Parathyroid adenoma (tissue), 2 donors: ENCODE results near the gene CTDNEP1.

Source experiments
- H2AFZ ChIP-seq: fragments of 300-600 bp; sonication (generic); one replicate; pipeline ENCODE4 v1.7.0; 2017; ENCODE audit warnings: antibody characterized with exemption, mild to moderate bottlenecking
- H3K27ac ChIP-seq: fragments of 300-600 bp; sonication (generic); one replicate; pipeline ENCODE4 v1.7.0; 2017
- H3K27me3 ChIP-seq: fragments of 300-600 bp; sonication (generic); one replicate; pipeline ENCODE4 v1.7.0; 2017; ENCODE audit warnings: low read length; ENCODE audit not compliant: control insufficient read depth, insufficient read depth
- H3K36me3 ChIP-seq: fragments of 300-600 bp; sonication (generic); one replicate; pipeline ENCODE4 v1.7.0; 2017; ENCODE audit warnings: low read length; ENCODE audit not compliant: control insufficient read depth, insufficient read depth
- H3K4me1 ChIP-seq: fragments of 300-600 bp; sonication (generic); one replicate; pipeline ENCODE4 v1.7.0; 2017; ENCODE audit warnings: control low read depth
- H3K4me2 ChIP-seq: fragments of 300-600 bp; sonication (generic); one replicate; pipeline ENCODE4 v1.7.0; 2017; ENCODE audit warnings: low read length
- H3K4me3 ChIP-seq: fragments of 300-600 bp; sonication (generic); one replicate; pipeline ENCODE4 v1.7.0; 2017; ENCODE audit warnings: low read depth, low read length
- H3K79me2 ChIP-seq: fragments of 300-600 bp; sonication (generic); one replicate; pipeline ENCODE4 v1.7.0; 2017; ENCODE audit warnings: control low read depth
- H3K9ac ChIP-seq: fragments of 300-600 bp; sonication (generic); one replicate; pipeline ENCODE4 v1.7.0; 2017; ENCODE audit warnings: mild to moderate bottlenecking
- H3K9me3 ChIP-seq: fragments of 300-600 bp; sonication (generic); one replicate; pipeline ENCODE4 v1.7.0; 2017; ENCODE audit warnings: low read length; ENCODE audit not compliant: control insufficient read depth
- CTCF ChIP-seq: fragments of 300-600 bp; sonication (generic); IDR thresholded peaks from one replicate; pipeline ENCODE4 v1.7.0; 2017; ENCODE audit warnings: antibody characterized with exemption, mild to moderate bottlenecking
- donor health status: primary hyperparathyroidism.

CTDNEP1 gene

GRCh38 chr17:7290166-7290565, 38.6 kb upstream of the CTDNEP1 start:
- H3K4me1 ChIP-seq, result peaks cover 4% of the 10 kb centered on the region
- no peaks in the 10 kb centered on the region for H3K9me3 ChIP-seq
- H2AFZ ChIP-seq, result no peak overlapping the region
- H3K27me3 ChIP-seq, result no peaks in the 10 kb centered on the region
- no peak overlapping the region for H3K4me2 ChIP-seq
- no peak overlapping the region for H3K4me3 ChIP-seq
- H3K27ac ChIP-seq, result no peak overlapping the region
- no peaks in the 10 kb centered on the region for H3K36me3 ChIP-seq
- H3K9ac ChIP-seq, result no peak overlapping the region
- no peaks in the 10 kb centered on the region for H3K79me2 ChIP-seq
- TF ChIP-seq CTCF, result no peak

GRCh38 chr17:7289256-7290032, 37.9 kb upstream of the CTDNEP1 start:
- Histone ChIP-seq H3K9ac (no peak overlapping the region), H2AFZ (no peak overlapping the region), H3K4me2 (no peak overlapping the region), H3K27me3 (no peaks in the 10 kb centered on the region), H3K4me1 (no peaks in the 10 kb centered on the region), H3K36me3 (no peaks in the 10 kb centered on the region), H3K4me3 (no peak overlapping the region), H3K27ac (no peak overlapping the region), H3K9me3 (no peaks in the 10 kb centered on the region), H3K79me2 (no peaks in the 10 kb centered on the region)
- TF ChIP-seq CTCF, result no peak

GRCh38 chr17:7285679-7286078, 34.1 kb upstream of the CTDNEP1 start:
- Histone ChIP-seq H3K27me3 (no peaks in the 10 kb centered on the region), H3K4me1 (peaks cover 5% of the 10 kb centered on the region), H3K4me3 (no peak overlapping the region), H3K36me3 (no peaks in the 10 kb centered on the region), H3K79me2 (no peaks in the 10 kb centered on the region), H3K4me2 (no peak overlapping the region), H2AFZ (no peak overlapping the region), H3K27ac (no peak overlapping the region), H3K9ac (no peak overlapping the region), H3K9me3 (no peaks in the 10 kb centered on the region)
- TF ChIP-seq CTCF, result no peak

GRCh38 chr17:7284911-7285310, 33.4 kb upstream of the CTDNEP1 start:
- TF ChIP-seq CTCF, result no peak
- H3K27me3 ChIP-seq, result no peaks in the 10 kb centered on the region

More at GRCh38 chr17:7284911-7285310, 33.4 kb upstream of the CTDNEP1 start:
- no peak overlapping the region for H3K4me3 ChIP-seq
- no peak overlapping the region for H3K27ac ChIP-seq
- no peak overlapping the region for H2AFZ ChIP-seq
- H3K4me2 ChIP-seq, result no peak overlapping the region
- H3K9me3 ChIP-seq, result no peaks in the 10 kb centered on the region
- H3K79me2 ChIP-seq, result no peaks in the 10 kb centered on the region
- H3K36me3 ChIP-seq, result no peaks in the 10 kb centered on the region
- H3K9ac ChIP-seq, result no peak overlapping the region
- H3K4me1 ChIP-seq, result peaks cover 12% of the 10 kb centered on the region
